Fibroblast of the conjunctiva (primary cell): Measurements from ENCODE around the gene MOB3C.
"Not testable (repeated sequence)": the region's sequence is repeated elsewhere in the genome, so short reads cannot be mapped to it uniquely, and the experiment has no call there.

Experiments
- DNase-seq: peaks from one replicate; pipeline ENCODE4 v3.0.0-alpha.2; 2010; ENCODE audit warnings: low read depth

The MOB3C gene

GRCh38 chr1:46616277-46617107 is at the start of gene MOB3C:
Gene MOB3C, minus strand, starts transcription at chr1:46616811. Its CDS starts 3,490 bp downstream, at chr1:46613321.
- peak; percentile 58 for DNase-seq

DNA sequence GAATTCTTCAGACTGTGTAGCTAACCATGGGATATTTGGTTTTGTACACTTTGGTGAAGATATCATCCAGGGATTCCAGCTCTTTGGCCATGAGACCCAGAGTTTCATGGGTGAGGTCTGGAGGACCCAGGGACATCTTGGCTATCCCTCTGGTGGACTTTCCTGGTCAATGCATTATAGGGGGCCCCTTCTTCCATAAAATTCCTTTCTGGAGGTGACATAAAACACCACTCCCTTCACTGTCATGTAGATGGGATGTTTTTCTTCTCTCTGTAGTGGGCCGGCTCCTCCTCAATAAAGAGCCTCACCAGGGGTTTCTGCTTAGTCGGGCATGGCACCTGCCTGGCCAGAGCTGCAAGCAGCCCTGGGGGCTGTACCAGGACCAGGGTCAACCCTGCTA is 49.4 kb upstream of the MOB3C start:
- DNase-seq = no peak

GRCh38 chr1:46662919-46663318 is 46.3 kb upstream of the MOB3C start:
- not testable (repeated sequence) for DNase-seq

DNA sequence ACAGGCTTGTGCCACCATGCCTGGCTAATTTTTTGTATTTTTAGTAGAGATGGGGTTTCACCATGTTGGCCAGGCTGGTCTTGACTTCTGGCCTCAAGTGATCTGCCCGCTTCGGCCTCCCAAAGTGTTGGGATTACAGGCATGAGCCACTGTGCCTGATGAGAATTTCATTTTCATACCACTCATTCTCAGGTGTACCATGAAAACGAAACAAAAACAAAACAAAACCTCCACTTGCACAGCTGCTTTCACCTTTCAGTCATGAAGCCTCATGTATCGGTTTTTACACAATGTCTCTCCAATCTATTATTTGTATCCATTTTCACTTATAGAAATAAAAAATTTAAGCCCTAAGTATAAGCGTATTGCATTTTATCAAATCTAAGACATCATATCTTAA is 43.5 kb upstream of the MOB3C start:
- DNase-seq = not testable (repeated sequence)

- no peak for DNase-seq
Observed at GRCh38 chr1:46659307-46659870, 42.8 kb upstream of the MOB3C start.

DNA sequence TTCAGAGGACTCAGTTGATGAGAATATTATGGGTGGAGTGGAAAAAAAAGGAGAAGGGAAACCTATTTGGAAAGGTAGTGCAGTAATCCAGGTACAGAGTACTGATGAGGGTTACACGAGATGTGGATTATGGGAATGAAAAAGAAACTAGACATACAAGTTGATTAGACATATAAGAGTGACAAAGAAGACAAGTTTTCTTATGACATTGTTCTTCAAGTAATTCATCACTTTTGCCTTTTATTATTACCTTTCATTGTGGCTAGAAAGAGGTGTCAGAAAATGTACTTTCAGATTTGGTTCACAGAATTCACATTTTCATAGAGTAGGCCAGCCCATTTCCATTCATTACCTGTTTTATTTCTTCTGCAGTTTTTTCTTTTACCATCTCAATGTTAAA is 41.2 kb upstream of the MOB3C start:
- no peak for DNase-seq

DNA sequence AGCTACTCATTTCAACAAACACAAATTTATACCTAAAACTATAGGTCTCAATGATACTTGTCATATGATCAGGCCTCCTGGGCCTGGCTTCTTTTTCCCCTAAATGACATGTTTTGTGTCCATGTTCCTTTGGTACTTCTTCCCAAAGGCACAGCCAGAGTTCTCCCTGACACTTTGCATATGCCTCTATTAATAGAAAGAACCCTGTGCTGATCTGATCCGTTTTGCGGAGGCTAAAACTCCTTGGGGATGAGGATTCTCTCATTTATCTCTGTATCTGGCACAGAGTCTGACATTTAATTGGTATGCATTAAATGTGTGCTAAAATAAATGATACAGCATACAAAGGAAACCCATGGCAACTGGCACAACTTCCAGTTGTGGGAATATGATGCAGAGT is 40.0 kb upstream of the MOB3C start:
- DNase-seq = no peak

- DNase-seq = no peak
Observed at GRCh38 chr1:46655848-46656247, 39.2 kb upstream of the MOB3C start.

GRCh38 chr1:46654698-46655097 is 38.1 kb upstream of the MOB3C start:
- DNase-seq = not testable (repeated sequence)

DNA sequence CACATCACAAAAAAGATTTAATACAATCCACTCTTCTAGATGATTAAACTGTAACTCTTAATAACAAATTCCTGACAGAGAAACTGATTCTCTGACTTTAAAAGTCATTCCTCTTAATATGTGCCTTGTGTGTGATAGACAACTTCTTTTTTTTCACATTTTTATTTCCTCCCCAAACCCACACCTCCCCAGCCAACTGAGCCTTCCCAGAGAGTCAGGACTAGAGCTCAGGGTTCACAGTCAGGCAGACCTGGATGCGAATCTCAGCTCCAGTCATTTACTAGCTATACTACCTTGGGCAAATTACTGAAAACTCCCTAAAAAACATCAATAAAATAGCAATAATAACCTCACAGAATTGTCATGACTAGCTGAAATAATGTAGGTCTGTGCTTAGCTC is 37.4 kb upstream of the MOB3C start:
- DNase-seq = no peak

DNA sequence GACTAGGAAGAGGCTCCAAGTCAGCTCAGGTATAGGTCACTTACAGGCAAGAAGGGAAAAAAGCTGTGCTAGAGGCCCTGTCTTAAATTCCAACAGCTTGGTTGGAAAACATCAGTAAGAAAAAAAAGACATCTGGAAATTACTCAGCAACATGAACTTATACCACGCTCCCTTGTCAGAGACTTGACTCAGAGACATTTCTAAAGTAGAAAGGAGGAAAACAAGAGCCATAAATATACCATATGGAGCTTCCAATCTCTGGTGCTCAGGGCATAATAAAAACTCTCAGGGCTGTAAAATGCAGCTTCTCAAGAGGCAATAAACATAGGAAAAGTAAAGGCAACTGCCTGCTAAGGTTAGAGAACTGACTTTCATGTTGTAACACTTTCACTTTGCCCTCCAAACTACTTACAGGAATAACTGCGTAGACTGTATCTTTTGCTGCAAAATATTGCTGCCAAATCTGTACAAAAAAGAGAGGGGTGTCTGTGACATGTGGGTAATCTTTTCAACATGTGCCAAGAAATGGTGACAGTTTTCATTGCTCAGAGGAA is 36.9 kb upstream of the MOB3C start:
- DNase-seq = no peak

DNA sequence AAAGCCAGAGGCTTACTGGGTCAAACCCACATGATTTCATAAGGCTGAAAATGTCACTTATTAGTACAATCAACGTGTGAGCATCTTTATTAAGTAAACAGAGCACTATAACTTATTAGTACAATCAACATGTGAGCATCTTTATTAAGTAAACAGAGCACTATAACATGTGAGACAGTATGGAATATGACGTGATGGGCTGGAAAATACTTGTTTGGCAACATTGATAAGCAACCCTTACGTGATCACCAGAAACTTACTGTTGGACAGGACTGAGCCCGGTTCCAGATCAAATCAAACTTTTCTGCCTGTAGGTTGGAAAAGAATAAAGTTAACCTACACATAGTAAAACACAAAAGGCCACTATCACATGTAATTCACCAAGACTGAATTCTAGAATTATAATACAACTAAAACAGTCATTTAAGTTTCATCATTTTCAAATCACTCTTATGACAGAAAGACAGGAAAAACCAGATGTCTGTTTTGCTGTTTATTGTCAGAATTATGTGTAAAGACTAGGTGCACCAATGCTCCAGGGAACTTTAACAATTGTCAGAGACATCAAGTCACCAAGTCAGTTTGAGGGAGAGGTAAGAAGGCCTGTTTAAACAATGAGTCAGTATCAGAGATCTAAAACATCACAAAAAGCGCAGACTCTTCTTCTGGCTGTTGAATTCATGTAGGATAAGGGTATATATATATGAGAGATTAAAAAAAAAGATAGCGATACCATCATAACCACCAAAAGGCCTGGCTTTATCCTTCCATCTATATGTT is 35.9 kb upstream of the MOB3C start:
- no peak for DNase-seq

DNA sequence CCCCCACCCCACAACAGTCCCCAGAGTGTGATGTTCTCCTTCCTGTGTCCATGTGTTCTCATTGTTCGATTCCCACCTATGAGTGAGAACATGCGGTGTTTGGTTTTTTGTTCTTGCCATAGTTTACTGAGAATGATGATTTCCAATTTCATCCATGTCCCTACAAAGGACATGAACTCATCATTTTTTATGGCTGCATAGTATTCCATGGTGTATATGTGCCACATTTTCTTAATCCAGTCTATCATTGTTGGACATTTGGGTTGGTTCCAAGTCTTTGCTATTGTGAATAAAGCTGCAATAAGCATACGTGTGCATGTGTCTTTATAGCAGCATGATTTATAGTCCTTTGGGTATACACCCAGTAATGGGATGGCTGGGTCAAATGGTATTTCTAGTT is 34.5 kb upstream of the MOB3C start:
- DNase-seq = not testable (repeated sequence)

DNA sequence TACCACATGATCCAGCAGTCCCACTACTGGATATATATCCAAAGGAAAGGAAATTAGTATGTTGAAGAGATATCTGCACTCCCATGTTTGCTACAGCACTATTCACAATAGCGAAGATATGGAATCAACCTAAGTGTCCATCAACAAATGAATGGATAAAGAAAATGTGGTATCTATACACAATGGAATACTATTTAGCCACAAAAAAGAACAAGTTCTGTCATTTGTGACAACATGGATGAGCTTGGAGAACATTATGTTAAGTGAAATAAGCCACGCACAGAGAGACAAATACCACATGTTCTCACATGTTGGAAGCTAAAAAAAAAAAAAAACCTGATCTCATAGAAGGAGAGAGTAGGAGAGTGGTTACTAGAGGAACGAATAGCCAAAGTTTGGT is 33.9 kb upstream of the MOB3C start:
- DNase-seq = no peak

GRCh38 chr1:46649764-46650163 is 33.2 kb upstream of the MOB3C start:
- DNase-seq = no peak

GRCh38 chr1:46647611-46648010 is 31.0 kb upstream of the MOB3C start:
- DNase-seq = no peak

DNA sequence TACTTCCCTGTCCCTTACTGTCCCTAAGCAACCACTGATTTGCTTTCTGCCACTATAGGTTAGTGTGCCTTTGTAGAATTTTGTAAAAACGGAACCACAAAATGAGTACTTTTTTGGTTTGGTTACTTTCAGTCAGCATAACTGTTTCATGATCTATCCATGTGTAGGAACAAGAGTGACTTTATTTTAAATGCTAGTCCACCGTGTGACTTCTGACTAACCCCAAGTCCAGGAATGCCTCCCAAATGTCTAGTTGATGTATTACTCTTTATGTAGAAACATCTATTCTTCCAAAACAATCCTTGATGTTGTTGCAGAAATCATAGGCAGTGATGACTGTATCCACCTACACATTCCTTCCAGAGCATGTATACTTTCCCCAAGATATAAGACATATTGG is 30.2 kb upstream of the MOB3C start:
- no peak for DNase-seq

GRCh38 chr1:46646331-46646730 is 29.7 kb upstream of the MOB3C start:
- no peak for DNase-seq

GRCh38 chr1:46645815-46646214 is 29.2 kb upstream of the MOB3C start:
- DNase-seq = no peak

DNA sequence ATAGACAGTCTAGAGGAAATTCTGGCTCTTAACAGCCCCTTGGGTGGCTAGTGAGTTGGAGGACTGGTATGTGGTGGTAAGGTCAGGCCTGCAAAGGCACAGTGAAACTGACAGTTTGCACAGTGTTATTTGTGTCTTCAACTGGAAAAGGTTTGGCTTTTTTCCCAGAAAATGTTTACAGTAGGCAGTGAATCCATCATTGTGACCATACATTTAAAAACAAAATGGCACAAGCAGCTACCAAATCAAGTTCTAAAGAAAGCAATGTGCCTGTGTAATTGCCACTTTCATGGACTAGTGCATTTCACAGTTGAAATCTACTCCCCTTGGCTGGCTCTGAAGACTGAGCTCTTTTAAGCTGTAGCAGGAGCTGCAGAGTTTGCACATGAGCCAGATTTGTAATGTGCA is 26.8 kb upstream of the MOB3C start:
- peak; percentile 78 for DNase-seq

GRCh38 chr1:46642115-46642680 is 25.6 kb upstream of the MOB3C start:
- DNase-seq = no peak

GRCh38 chr1:46639547-46639946 is 22.9 kb upstream of the MOB3C start:
- no peak for DNase-seq
